HG03469 (cell line): ENCODE measurements around the gene MYBPC2.

Experiments
- ATAC-seq: cut with Tn5 transposase; IDR thresholded peaks from one replicate; pipeline ENCODE4 v1.9.1; 2021; ENCODE audit warnings: mild to moderate bottlenecking, moderate library complexity, moderate number of reproducible peaks; ENCODE audit not compliant: unreplicated experiment

MYBPC2 gene

GRCh38 chr19:50409347-50409746, 23.3 kb upstream of the MYBPC2 start:
- no peak for ATAC-seq

- no peak for ATAC-seq
Measured at GRCh38 chr19:50410109-50410508, 22.6 kb upstream of the MYBPC2 start.

GRCh38 chr19:50412419-50412818, 20.3 kb upstream of the MYBPC2 start:
- ATAC-seq, result no peak

- ATAC-seq, result no peak
Measured at GRCh38 chr19:50413096-50413495, 19.6 kb upstream of the MYBPC2 start.

GRCh38 chr19:50413531-50413930, 19.2 kb upstream of the MYBPC2 start:
- ATAC-seq, result no peak

- ATAC-seq, result no peak
Measured at GRCh38 chr19:50414864-50415660, 17.6 kb upstream of the MYBPC2 start.

GRCh38 chr19:50415661-50416033, 17.0 kb upstream of the MYBPC2 start:
- no peak for ATAC-seq

GRCh38 chr19:50416034-50416977, 16.4 kb upstream of the MYBPC2 start:
- no peak for ATAC-seq

- no peak for ATAC-seq
Measured at GRCh38 chr19:50417111-50418081, 15.3 kb upstream of the MYBPC2 start.

- no peak for ATAC-seq
Measured at GRCh38 chr19:50418176-50419021, 14.3 kb upstream of the MYBPC2 start, which contains the start of gene SPIB. TSS of gene SPIB (plus strand) at chr19:50418938. CDS start at chr19:50418963, 25 bp downstream.

- no peak for ATAC-seq
Measured at GRCh38 chr19:50419022-50419579, 13.6 kb upstream of the MYBPC2 start.

GRCh38 chr19:50419580-50420035, 13.1 kb upstream of the MYBPC2 start:
- ATAC-seq, result no peak

- ATAC-seq, result no peak
Measured at GRCh38 chr19:50420127-50420526, 12.6 kb upstream of the MYBPC2 start.

- no peak for ATAC-seq
Measured at GRCh38 chr19:50420808-50421207, 11.9 kb upstream of the MYBPC2 start.

GRCh38 chr19:50422397-50423278, 10.1 kb upstream of the MYBPC2 start:
- ATAC-seq, result no peak

- ATAC-seq, result no peak
Measured at GRCh38 chr19:50423279-50424113, 9.2 kb upstream of the MYBPC2 start.

- no peak for ATAC-seq
Measured at GRCh38 chr19:50425581-50425980, 7.1 kb upstream of the MYBPC2 start.
